Karpas-422 (cell line): Measurements from ENCODE around the gene FAM50A. TPM values are rescaled to one million over a fixed set of nuclear protein-coding genes. Genes with fewer than 3 reads are reported as not detected.

Source experiments
- DNase-seq: peaks from one replicate; pipeline ENCODE4 v3.0.0-alpha.2; 2015
- H2AFZ ChIP-seq: fragments of 200-600 bp; sonication (generic); 2 replicates; pipeline ENCODE4 v1.6.1; 2014; ENCODE audit warnings: antibody characterized with exemption, low read length, mixed read lengths
- H3K27ac ChIP-seq: fragments of 200-600 bp; sonication (generic); 2 replicates; pipeline ENCODE4 v1.5.1; 2014; ENCODE audit warnings: mild to moderate bottlenecking, low read length, moderate library complexity
- H3K27me3 ChIP-seq: fragments of 200-600 bp; sonication (generic); 2 replicates; pipeline ENCODE4 v1.6.1; 2014; ENCODE audit warnings: low read length, mixed read lengths
- H3K36me3 ChIP-seq: fragments of 200-600 bp; sonication (generic); 2 replicates; pipeline ENCODE4 v1.6.1; 2014; ENCODE audit warnings: low read length, mixed read lengths; ENCODE audit not compliant: insufficient read depth
- H3K4me1 ChIP-seq: fragments of 200-600 bp; sonication (generic); 2 replicates; pipeline ENCODE4 v1.6.1; 2014; ENCODE audit warnings: mild to moderate bottlenecking, low read length, mixed read lengths
- H3K4me2 ChIP-seq: fragments of 200-600 bp; sonication (generic); 2 replicates; pipeline ENCODE4 v1.6.1; 2014; ENCODE audit warnings: low read length, low read depth, mild to moderate bottlenecking; ENCODE audit not compliant: poor library complexity, severe bottlenecking
- H3K4me3 ChIP-seq: fragments of 200-600 bp; sonication (generic); 2 replicates; pipeline ENCODE4 v1.5.1; 2014; ENCODE audit warnings: mild to moderate bottlenecking, antibody characterized with exemption, low read length, mixed read lengths
- H3K79me2 ChIP-seq: fragments of 200-600 bp; sonication (generic); 2 replicates; pipeline ENCODE4 v1.6.1; 2014; ENCODE audit warnings: mild to moderate bottlenecking, low read length, mixed read lengths
- H3K9ac ChIP-seq: fragments of 200-600 bp; sonication (generic); 2 replicates; pipeline ENCODE4 v1.6.0; 2014; ENCODE audit warnings: low read length
- H3K9me2 ChIP-seq: fragments of 200-600 bp; sonication (generic), shearing (Covaris generic); replicated peaks from 2 replicates; pipeline ENCODE4 v1.6.0; 2014; ENCODE audit warnings: mild to moderate bottlenecking, low read length, moderate library complexity; ENCODE audit not compliant: insufficient read depth
- H3K9me3 ChIP-seq: fragments of 300-700, 200-600 bp; sonication (generic); 2 replicates; pipeline ENCODE4 v1.6.1; 2014; ENCODE audit warnings: low read length, mixed read lengths
- H4K20me1 ChIP-seq: fragments of 200-600 bp; sonication (generic); 2 replicates; pipeline ENCODE4 v1.6.1; 2014; ENCODE audit warnings: mild to moderate bottlenecking, antibody characterized with exemption, low read length, low read depth; ENCODE audit not compliant: insufficient read depth
- total RNA-seq: library from RNA; depleted of rRNA; stranded (reverse); fragments of >200 nt; shearing (Covaris generic); gene quantifications from 2 replicates; pipeline ENCODE4 v1.2.3, GENCODE V29; 2014; ENCODE audit warnings: low replicate concordance

Gene FAM50A
- total RNA-seq, 1 experiment from 2014 or later: 18.9 TPM

GRCh38 chrX:154441564-154441963 lies 2.4 kb upstream of the FAM50A start:
- Histone ChIP-seq H3K9ac (no peak overlapping the region), H3K4me1 (peaks cover 22% of the 10 kb centered on the region), H3K9me3 (no peaks in the 10 kb centered on the region), H3K27ac (no peak overlapping the region), H2AFZ (no peak overlapping the region), H3K79me2 (peaks cover 31% of the 10 kb centered on the region), H3K4me2 (no peak overlapping the region), H3K9me2 (no peaks in the 10 kb centered on the region), H4K20me1 (peaks cover 7% of the 10 kb centered on the region; the same call in 1 of the 2 replicates), H3K4me3 (no peak overlapping the region), H3K36me3 (no peaks in the 10 kb centered on the region), H3K27me3 (no peaks in the 10 kb centered on the region)
- no peak for DNase-seq

- no peak overlapping the region for H3K4me2 ChIP-seq
- no peaks in the 10 kb centered on the region for H3K36me3 ChIP-seq
- peaks cover 7% of the 10 kb centered on the region; the same call in 1 of the 2 replicates for H4K20me1 ChIP-seq
- H3K79me2 ChIP-seq: peaks cover 30% of the 10 kb centered on the region
- H3K4me3 ChIP-seq: no peak overlapping the region
- H3K9me3 ChIP-seq: no peaks in the 10 kb centered on the region
- H3K27me3 ChIP-seq: no peaks in the 10 kb centered on the region
- no peaks in the 10 kb centered on the region for H3K9me2 ChIP-seq
- no peak overlapping the region for H3K9ac ChIP-seq
- H3K4me1 ChIP-seq: peaks cover 22% of the 10 kb centered on the region
- H2AFZ ChIP-seq: no peak overlapping the region
- no peak for DNase-seq
- H3K27ac ChIP-seq: no peak overlapping the region
Observed at GRCh38 chrX:154441984-154442707, 1.8 kb upstream of the FAM50A start.

DNA sequence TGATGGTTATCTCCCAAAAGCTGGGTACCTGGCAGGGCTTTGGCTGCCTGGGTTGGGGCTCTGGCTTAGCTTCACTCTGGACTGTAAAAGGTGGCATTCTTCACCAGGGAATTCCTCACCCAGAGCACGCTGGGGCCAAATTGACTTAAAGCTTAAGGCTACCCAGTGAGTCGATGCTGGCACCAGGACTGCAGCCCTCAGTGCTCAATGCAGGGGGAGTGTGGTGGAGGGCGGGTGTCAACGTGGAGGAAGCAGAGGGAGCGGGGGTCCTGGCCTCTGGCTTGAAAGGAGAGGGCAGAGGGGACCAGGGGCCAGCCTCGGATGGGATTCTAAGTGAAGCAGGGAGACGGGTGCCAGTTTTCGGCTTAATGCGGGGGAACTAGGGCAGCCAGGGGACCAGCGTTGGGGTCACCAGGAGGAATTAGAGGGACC lies 446 bp upstream of the FAM50A start:
- peaks cover 16% of the 10 kb centered on the region for H3K4me1 ChIP-seq
- H4K20me1 ChIP-seq: peaks cover 6% of the 10 kb centered on the region; the same call in 1 of the 2 replicates
- H3K4me3 ChIP-seq: peak overlapping the region; percentile 55; the same call in 1 of the 2 replicates
- no peaks in the 10 kb centered on the region for H3K27me3 ChIP-seq
- H2AFZ ChIP-seq: no peak overlapping the region
- H3K36me3 ChIP-seq: no peaks in the 10 kb centered on the region
- peak; percentile 55 for DNase-seq
- H3K9ac ChIP-seq: peak overlapping the region; percentile 50
- H3K9me3 ChIP-seq: no peaks in the 10 kb centered on the region
- H3K4me2 ChIP-seq: peak overlapping the region; percentile 66
- peaks cover 17% of the 10 kb centered on the region for H3K79me2 ChIP-seq
- H3K9me2 ChIP-seq: no peaks in the 10 kb centered on the region
- no peak overlapping the region; the same call in 1 of the 2 replicates for H3K27ac ChIP-seq

DNA sequence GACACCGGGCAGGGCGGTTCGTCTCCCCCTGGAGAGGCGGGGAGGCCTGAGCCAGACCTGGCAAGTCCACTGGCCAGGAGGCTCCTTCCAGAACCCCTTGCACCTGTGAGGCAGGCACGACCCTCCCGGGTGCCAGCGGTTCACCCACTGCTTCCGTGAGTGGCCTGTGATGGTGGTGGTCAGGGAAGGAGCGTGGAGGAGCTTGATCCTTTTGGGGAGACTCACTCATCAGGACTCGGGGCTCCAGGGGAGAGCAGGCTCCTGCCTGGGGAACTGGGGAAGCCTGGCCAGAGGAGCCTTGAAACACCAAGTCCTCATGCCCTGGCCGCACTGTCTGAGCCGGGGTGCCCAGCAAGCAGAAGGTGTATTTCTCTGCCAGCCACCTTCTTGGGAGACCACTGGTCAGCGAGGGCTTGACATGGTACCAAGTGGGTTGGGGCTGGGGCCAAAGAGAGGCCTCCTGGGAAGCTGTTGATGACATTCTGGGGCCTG lies 860 bp downstream of the FAM50A start:
- Histone ChIP-seq H3K4me2 (peak overlapping the region; percentile 78), H3K79me2 (peaks cover 11% of the 10 kb centered on the region), H3K9ac (peak overlapping the region; percentile 88), H3K9me3 (no peaks in the 10 kb centered on the region), H3K9me2 (no peaks in the 10 kb centered on the region), H2AFZ (no peak overlapping the region), H3K36me3 (no peaks in the 10 kb centered on the region), H3K27ac (no peak overlapping the region), H3K4me1 (peaks cover 13% of the 10 kb centered on the region), H3K27me3 (no peaks in the 10 kb centered on the region), H4K20me1 (no peaks in the 10 kb centered on the region), H3K4me3 (peak overlapping the region; percentile 75)
- no peak for DNase-seq

GRCh38 chrX:154445776-154446175 lies 1.8 kb downstream of the FAM50A start:
- Histone ChIP-seq H3K9me2 (no peaks in the 10 kb centered on the region), H2AFZ (no peak overlapping the region), H3K27ac (no peak overlapping the region), H4K20me1 (no peaks in the 10 kb centered on the region), H3K36me3 (no peaks in the 10 kb centered on the region), H3K4me1 (peaks cover 13% of the 10 kb centered on the region), H3K4me3 (no peak overlapping the region), H3K27me3 (no peaks in the 10 kb centered on the region), H3K9me3 (no peaks in the 10 kb centered on the region), H3K9ac (no peak overlapping the region), H3K4me2 (no peak overlapping the region), H3K79me2 (peaks cover 11% of the 10 kb centered on the region)
- DNase-seq: no peak

DNA sequence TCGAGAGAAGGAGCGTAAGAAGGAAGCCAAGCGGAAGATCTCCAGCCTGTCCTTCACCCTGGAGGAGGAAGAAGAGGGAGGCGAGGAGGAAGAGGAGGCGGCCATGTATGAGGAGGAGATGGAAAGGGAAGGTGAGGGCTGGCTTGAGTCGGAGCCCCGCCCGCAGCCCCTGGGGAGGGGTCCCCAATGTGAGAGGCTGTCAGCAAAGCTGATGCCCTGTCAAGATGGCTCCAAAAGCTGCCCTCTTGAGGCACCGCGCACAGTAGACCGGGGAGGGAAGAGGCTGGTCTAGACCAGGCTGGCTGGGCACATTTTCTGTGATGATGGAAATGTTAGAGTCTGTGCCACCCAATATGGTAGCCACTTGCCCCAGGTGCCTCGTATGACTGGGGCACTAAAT lies 2.5 kb downstream of the FAM50A start:
- H3K27me3 ChIP-seq: no peaks in the 10 kb centered on the region
- H3K27ac ChIP-seq: no peak overlapping the region
- H3K9me3 ChIP-seq: no peaks in the 10 kb centered on the region
- H3K4me3 ChIP-seq: no peak overlapping the region
- H3K4me2 ChIP-seq: no peak overlapping the region
- no peaks in the 10 kb centered on the region for H3K9me2 ChIP-seq
- no peaks in the 10 kb centered on the region for H4K20me1 ChIP-seq
- no peaks in the 10 kb centered on the region for H3K36me3 ChIP-seq
- no peak overlapping the region for H3K9ac ChIP-seq
- no peak overlapping the region for H2AFZ ChIP-seq
- peaks cover 11% of the 10 kb centered on the region for H3K79me2 ChIP-seq
- no peak for DNase-seq
- peaks cover 13% of the 10 kb centered on the region for H3K4me1 ChIP-seq

DNA sequence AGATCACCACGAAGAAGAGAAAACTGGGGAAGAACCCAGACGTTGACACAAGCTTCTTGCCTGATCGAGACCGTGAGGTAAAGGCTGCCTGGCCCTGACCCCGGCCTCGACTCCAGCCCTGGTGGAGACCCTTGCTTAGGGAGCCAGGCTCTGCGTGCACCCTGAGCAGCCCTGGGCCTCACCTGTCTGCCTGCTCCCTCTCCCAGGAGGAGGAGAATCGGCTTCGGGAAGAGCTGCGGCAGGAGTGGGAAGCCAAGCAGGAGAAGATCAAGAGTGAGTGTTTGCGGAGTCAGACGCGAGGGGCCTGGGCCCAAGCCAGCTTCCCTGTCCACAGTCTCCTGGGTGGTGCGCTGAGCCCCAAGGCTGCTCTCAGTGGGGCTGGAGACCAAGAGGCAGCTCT lies 4.5 kb downstream of the FAM50A start:
- Histone ChIP-seq H3K9me2 (no peaks in the 10 kb centered on the region), H3K27me3 (no peaks in the 10 kb centered on the region), H3K4me3 (no peak overlapping the region), H3K36me3 (no peaks in the 10 kb centered on the region), H2AFZ (no peak overlapping the region), H3K9ac (no peak overlapping the region), H3K4me1 (peaks cover 10% of the 10 kb centered on the region), H4K20me1 (no peaks in the 10 kb centered on the region), H3K27ac (no peak overlapping the region), H3K9me3 (no peaks in the 10 kb centered on the region), H3K79me2 (peaks cover 11% of the 10 kb centered on the region), H3K4me2 (no peak overlapping the region)
- no peak for DNase-seq

DNA sequence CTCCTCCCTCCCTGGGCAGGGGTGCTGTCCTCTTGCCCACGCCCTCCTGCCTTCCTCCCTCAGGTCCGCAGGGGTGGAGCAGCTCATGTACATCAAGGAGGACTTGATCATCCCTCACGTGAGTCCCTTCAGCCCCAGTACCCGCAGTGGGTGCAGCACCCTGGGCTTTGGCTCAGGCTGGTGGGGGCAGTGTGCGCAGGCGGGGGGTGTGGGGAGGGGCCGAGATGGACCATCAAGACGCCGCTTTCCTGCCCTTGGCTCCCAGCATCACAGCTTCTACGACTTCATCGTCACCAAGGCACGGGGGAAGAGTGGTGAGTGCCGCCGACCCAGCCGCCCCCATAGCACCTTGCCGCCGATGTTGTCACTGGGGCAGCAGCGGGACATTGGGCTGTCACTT lies 5.7 kb downstream of the FAM50A start:
- Histone ChIP-seq H3K4me3 (no peak overlapping the region), H3K36me3 (no peaks in the 10 kb centered on the region), H3K9me3 (no peaks in the 10 kb centered on the region), H3K79me2 (peaks cover 7% of the 10 kb centered on the region), H3K4me2 (no peak overlapping the region), H3K27ac (no peak overlapping the region), H4K20me1 (no peaks in the 10 kb centered on the region), H3K4me1 (peaks cover 7% of the 10 kb centered on the region), H3K9ac (no peak overlapping the region), H2AFZ (no peak overlapping the region), H3K9me2 (no peaks in the 10 kb centered on the region), H3K27me3 (no peaks in the 10 kb centered on the region)
- DNase-seq: no peak
